ENCODE measurements around the gene AOPEP.
A peak's percentile ranks its signal among the peaks of the same experiment; 100 is the strongest.

The AOPEP gene

GRCh38 chr9:94853887-94854286 is 127.4 kb downstream of the AOPEP start:
- POLR2A ChIA-PET (ENCODE audit: low non-redundant PET): no interaction called here
- peak; percentile 53 for DNase-seq (ENCODE audit: low spot score)
- no peak overlapping the region for H3K27ac ChIP-seq
- CTCF ChIA-PET: interaction anchor here (0.6 to 0.8 kb wide), 3 partner anchors 29 to 83 kb away, joined by 4 to 5 read pairs (median 4); no protein-coding TSS in a partner anchor
- TF ChIP-seq, protein P1, sequence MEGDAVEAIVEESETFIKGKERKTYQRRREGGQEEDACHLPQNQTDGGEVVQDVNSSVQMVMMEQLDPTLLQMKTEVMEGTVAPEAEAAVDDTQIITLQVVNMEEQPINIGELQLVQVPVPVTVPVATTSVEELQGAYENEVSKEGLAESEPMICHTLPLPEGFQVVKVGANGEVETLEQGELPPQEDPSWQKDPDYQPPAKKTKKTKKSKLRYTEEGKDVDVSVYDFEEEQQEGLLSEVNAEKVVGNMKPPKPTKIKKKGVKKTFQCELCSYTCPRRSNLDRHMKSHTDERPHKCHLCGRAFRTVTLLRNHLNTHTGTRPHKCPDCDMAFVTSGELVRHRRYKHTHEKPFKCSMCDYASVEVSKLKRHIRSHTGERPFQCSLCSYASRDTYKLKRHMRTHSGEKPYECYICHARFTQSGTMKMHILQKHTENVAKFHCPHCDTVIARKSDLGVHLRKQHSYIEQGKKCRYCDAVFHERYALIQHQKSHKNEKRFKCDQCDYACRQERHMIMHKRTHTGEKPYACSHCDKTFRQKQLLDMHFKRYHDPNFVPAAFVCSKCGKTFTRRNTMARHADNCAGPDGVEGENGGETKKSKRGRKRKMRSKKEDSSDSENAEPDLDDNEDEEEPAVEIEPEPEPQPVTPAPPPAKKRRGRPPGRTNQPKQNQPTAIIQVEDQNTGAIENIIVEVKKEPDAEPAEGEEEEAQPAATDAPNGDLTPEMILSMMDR (conservative IDR thresholded peaks at IDR 0.05; ENCODE audit: low read depth): no peak

GRCh38 chr9:94855903-94856302 is 129.4 kb downstream of the AOPEP start:
- POLR2A ChIA-PET (ENCODE audit: low non-redundant PET): no interaction called here
- H3K27ac ChIP-seq: peak overlapping the region; percentile 4; the same call in 1 of the 2 replicates
- no peak for DNase-seq (ENCODE audit: low spot score)
- TF ChIP-seq, protein P1 (conservative IDR thresholded peaks at IDR 0.05; ENCODE audit: low read depth): no peak
- CTCF ChIA-PET: no interaction called here

DNA sequence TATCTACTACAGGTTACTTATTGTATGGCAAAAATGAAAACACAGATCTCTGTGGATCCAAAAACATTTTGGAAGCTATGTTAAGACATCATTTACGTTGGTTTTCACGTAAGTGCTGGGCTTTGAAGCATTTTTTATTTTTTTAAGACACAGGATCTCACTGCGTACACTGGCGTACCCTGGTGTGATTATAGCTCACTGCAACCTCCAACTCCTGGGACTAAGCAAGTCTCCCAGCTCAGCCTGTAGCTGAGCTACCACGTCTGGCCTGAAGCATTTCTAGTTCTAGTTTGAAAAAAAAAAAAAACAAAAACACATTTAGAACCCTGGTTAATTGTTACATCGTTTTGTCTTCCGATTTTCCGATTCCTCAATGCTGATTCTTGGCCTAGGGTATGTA is 131.3 kb downstream of the AOPEP start:
- no peak for DNase-seq (ENCODE audit: low spot score)
- TF ChIP-seq, protein P1 (conservative IDR thresholded peaks at IDR 0.05; ENCODE audit: low read depth): no peak
- CTCF ChIA-PET: interaction anchor here (0.8 kb wide), 1 partner anchor 35 kb away, joined by 7 read pairs; no protein-coding TSS in a partner anchor
- no peak overlapping the region for H3K27ac ChIP-seq
- POLR2A ChIA-PET (ENCODE audit: low non-redundant PET): interaction anchor here (0.7 kb wide), 1 partner anchor 235 kb away, joined by 4 read pairs; no protein-coding TSS in a partner anchor

DNA sequence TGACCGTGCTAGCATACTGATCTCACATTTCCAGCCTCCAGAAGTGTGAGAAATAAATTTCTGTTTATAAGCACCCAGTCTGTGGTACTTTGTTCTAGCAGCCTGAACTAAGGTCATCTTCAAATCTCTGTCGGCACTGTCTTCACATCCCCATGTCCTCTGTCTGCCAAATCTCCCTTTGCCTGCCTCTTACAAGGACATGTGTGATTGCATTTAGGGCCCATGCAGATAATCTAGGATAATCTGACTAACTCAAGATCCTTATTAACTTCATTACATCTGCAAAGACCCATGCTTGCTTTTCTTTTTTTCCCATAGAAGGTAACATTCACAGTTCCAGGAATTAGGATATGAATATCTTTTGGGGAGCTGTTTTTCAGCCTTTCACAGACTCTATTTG is 132.7 kb downstream of the AOPEP start:
- ChIA-PET CTCF (no interaction called here), POLR2A (ENCODE audit: low non-redundant PET) (no interaction called here)
- DNase-seq (ENCODE audit: low spot score): no peak
- TF ChIP-seq, protein P1 (conservative IDR thresholded peaks at IDR 0.05; ENCODE audit: low read depth): no peak
- H3K27ac ChIP-seq: no peak overlapping the region

- ChIA-PET CTCF (no interaction called here), POLR2A (ENCODE audit: low non-redundant PET) (no interaction called here)
- TF ChIP-seq, protein P1 (conservative IDR thresholded peaks at IDR 0.05; ENCODE audit: low read depth): no peak
- no peak overlapping the region for H3K27ac ChIP-seq
- no peak for DNase-seq (ENCODE audit: low spot score)
Measured at GRCh38 chr9:94859891-94860290, 133.4 kb downstream of the AOPEP start.

DNA sequence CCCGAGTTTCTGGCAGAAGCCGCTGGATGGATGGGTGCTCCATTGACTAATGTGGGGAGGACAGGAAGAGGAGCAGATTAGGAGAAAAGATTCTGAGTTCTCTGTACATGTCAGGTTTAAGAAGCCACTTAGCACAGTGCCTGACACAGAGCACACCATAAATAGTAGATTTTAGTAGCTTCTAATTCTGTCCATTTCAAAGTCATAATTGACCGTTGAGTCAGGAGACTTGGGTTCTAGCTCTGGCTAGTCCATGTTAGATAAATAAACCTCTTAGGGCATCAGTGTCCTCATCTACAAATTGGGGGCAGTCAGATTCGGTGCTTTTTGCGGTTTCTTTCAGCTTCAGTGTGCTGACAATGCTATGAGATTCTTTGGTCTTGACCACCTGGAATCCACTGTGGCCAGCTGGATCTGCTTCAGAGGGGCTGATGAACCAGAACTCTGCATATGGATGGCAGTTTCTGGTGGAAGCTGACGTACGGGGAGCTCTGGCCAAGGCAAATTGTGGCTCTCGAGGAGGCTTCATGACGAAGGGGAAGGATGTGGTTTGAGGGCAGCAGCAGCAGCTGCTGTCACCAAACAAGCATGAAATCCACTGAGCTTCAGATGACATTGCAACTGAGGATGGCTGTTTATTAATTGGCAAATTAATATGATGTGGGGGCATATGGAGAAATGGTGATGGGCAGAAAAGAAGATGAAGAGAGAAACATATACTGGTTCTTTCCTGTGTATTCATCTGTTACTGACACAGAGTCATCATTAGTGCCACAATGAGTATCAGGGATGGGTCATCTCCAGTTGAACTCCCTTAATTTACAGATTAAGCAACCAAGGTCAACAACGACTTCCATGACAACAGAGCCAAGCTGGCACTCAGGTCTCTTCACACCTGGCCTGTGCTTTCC is 134.4 kb downstream of the AOPEP start:
- TF ChIP-seq, protein P1 (conservative IDR thresholded peaks at IDR 0.05; ENCODE audit: low read depth): no peak
- peak overlapping the region; percentile 17; the same call in 1 of the 2 replicates for H3K27ac ChIP-seq
- no peak for DNase-seq (ENCODE audit: low spot score)
- ChIA-PET POLR2A (ENCODE audit: low non-redundant PET) (interaction anchor here (0.8 kb wide), 1 partner anchor 1858 kb away, joined by 3 read pairs; no protein-coding TSS in a partner anchor), CTCF (interaction anchor here (0.5 to 0.6 kb wide), 2 partner anchors 12 to 37 kb away, joined by 3 read pairs; no protein-coding TSS in a partner anchor)
